D721Med (cell line): Measurements from ENCODE around the gene LRRC27.
"Not testable (repeated sequence)": the region's sequence is repeated elsewhere in the genome, so short reads cannot be mapped to it uniquely, and the experiment has no call there.

Experiments
- DNase-seq: peaks from one replicate; pipeline ENCODE4 v3.0.0; 2011; ENCODE audit warnings: low spot score; ENCODE audit not compliant: insufficient read length
- FAIRE-seq: peaks from 2 replicates; lab custom pipeline; 2011; peaks lifted over from hg19 to GRCh38; lab: Jason Lieb, UNC
- TF ChIP-seq, protein P1 (sequence below): IDR thresholded peaks from 2 replicates; pipeline ENCODE4 v1.5.1; 2012; ENCODE audit warnings: mild to moderate bottlenecking, control low read depth; ENCODE audit not compliant: insufficient read depth; ENCODE audit errors: missing control alignments

The LRRC27 gene

GRCh38 chr10:132313305-132313704, 18.7 kb upstream of the LRRC27 start:
- no peak for FAIRE-seq
- TF ChIP-seq, protein P1, sequence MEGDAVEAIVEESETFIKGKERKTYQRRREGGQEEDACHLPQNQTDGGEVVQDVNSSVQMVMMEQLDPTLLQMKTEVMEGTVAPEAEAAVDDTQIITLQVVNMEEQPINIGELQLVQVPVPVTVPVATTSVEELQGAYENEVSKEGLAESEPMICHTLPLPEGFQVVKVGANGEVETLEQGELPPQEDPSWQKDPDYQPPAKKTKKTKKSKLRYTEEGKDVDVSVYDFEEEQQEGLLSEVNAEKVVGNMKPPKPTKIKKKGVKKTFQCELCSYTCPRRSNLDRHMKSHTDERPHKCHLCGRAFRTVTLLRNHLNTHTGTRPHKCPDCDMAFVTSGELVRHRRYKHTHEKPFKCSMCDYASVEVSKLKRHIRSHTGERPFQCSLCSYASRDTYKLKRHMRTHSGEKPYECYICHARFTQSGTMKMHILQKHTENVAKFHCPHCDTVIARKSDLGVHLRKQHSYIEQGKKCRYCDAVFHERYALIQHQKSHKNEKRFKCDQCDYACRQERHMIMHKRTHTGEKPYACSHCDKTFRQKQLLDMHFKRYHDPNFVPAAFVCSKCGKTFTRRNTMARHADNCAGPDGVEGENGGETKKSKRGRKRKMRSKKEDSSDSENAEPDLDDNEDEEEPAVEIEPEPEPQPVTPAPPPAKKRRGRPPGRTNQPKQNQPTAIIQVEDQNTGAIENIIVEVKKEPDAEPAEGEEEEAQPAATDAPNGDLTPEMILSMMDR = no peak
- no peak for DNase-seq

- FAIRE-seq = no peak
- TF ChIP-seq, protein P1 = no peak
- no peak for DNase-seq
These were observed 18.1 kb upstream of the LRRC27 start for GRCh38 chr10:132313865-132314264.

DNA sequence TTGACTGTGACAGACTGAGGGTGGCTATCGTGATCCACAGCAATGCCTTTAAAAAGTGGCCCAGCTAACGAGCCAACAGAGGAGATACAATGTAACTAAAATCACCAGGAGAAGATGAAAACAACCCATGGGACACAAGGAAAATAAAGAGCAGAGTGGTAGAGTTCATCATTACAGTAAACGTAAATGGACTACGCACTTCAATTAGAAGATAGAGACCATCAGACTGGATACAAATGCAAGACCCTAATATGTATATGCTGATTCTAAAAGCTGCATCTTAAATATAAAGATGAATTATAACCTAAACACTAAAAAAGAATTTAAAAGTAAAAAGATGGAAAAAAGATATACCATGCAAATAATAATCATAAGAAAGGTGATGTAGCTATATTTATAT, 17.7 kb upstream of the LRRC27 start:
- no peak for FAIRE-seq
- no peak for DNase-seq

GRCh38 chr10:132314881-132315280, 17.1 kb upstream of the LRRC27 start:
- not testable (repeated sequence) for DNase-seq, FAIRE-seq

More for the DNA sequence above, 17.7 kb upstream of the LRRC27 start:
- TF ChIP-seq, protein P1 = no peak

DNA sequence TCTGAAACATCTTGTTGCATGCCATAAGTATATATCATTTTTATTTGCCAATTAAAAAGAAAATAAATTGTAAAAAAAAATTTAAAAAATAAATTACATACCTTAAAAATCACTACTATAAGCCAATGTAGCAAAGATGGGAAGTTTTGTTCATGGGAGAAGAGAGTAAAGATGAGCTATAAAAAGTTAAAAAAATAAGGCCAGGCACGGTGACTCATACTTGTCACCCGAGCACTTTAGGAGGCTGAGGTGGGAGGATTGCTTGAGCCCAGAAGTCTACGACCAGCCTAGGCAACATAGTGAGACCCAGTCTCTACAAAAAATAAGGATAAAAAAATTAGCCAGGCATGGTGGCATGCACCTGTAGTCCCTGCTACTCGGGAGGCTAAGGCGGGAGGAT, 15.9 kb upstream of the LRRC27 start:
- FAIRE-seq (no peak), DNase-seq (no peak)
- TF ChIP-seq, protein P1 = no peak

DNA sequence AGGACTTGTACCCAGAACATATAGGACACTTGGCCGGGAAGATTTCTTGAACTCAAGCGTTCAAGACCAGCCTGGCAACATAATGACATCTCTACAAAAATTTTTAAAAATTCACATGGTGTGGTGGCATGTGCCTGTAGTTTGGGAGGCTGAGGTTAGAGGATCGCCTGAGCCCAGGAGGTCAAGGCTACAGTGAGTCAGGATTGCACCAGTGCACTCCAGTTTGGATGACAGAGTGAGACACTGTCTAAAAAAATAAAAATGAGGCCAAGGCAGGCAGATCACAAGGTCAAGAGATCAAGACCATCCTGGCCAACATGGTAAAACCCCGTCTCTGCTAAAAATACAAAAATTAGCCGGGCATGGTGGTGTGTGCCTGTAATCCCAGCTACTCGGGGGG, 14.5 kb upstream of the LRRC27 start:
- FAIRE-seq, DNase-seq: not testable (repeated sequence)

DNA sequence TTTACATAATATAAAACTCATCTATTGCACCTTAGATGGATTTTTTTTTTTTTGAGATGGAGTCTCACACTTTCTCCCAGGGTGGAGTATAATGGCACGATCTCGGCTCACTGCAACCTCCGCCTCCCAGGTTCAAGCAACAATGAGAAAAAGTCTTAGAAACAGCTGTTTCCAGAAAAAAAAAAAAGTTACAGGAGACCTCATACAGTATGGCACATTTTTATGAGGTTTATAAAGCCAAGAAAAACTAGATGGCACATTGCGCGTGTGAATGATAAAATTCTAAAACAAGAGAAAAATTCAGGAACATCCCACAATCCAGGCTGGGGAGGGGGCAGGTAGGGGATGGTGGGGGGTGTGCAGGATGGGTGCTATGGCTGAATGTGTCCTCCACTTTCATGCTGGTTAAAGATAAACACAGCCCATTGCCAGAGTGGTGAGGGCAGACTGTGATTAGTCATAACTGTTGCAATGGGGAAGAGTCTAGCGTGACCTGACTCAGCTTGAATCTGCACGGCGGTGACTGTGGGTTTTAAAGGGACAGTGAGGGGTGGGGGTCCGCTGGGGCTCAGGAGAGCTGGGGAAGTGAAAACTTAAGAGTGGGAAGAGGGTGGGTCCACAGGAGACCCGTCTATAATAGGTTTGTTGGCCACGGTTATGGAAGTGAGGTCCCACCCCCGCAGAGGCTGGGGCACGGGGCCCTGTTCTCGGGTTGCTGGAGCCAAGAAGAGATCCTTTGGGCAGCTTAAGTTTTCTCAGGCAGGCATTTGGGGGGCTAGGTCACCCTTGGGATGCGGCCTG, 11.9 kb upstream of the LRRC27 start:
- FAIRE-seq (no peak), DNase-seq (no peak)
- TF ChIP-seq, protein P1 = no peak

DNA sequence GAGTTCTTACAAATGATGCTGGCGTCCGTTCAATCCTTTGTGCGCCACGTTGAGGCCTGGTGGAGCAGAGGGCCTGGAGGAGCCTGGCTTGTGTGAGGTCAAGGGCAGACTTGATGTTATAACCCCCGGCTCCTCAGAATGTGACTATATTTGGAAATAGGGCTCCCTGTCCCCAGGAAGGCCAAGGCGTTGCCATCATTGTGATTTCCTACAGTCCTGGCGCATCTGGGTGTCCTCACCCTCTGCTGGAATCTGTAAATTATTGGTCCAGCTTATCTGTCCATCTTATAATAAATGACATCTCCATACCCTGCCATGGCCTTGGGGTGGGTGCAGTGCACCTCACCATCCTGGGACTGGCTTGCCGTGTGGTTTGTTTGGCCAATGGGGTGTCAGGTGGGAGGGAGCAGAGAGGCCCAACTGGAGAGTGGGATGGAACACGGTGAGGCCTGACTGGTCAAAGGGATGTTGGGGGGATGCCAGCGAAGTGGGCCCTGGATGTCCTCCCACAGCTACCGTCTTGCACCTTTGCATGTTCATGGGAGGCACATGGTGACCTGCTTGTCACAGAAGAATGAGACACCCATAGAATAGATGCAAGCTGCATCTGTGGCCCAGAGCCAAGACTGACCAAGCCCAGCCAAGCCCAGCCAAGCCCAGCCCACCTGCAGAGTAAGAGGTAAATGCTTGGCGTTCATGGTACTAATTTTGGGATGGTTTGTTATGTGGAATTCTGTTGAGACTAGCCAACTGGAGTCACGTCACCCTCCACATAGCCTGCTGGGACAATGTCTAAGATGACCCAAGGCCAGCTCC, 11.1 kb upstream of the LRRC27 start:
- FAIRE-seq (no peak), DNase-seq (no peak)
- TF ChIP-seq, protein P1 = no peak
